Right lobe of liver (tissue), 6 donors: ENCODE results near the gene DLG2. TPM values are rescaled to one million over a fixed set of nuclear protein-coding genes. Genes with fewer than 3 reads are reported as not detected.

Experiments
- ATAC-seq, 4 donors: fragments of 200-7000 bp; cut with Tn5 transposase; one replicate each; pipeline ENCODE4 v1.9.1; 2020; ENCODE audit warnings: mild to moderate bottlenecking in 4 of 4, moderate library complexity in 4 of 4
- DNase-seq, 3 donors: peaks; one replicate each; pipeline ENCODE4 v3.0.0-alpha.2; 2020
- H3K27ac ChIP-seq, 3 donors: fragments of 200-600 bp; one replicate each; pipeline ENCODE4 v1.8.0; 2022
- H3K27me3 ChIP-seq, 2 donors: fragments of 200-600 bp; one replicate each; pipeline ENCODE4 v1.8.0; 2022
- H3K36me3 ChIP-seq, 4 donors: fragments of 200-600 bp; sonication (generic) in 1 of 4; one replicate each; pipeline versions ENCODE4 v1.5.1 to v1.8.0; 2017 to 2022; ENCODE audit warnings: control low read depth in 1 of 4
- H3K4me1 ChIP-seq, 4 donors: fragments of 200-600 bp; sonication (generic) in 1 of 4; one replicate each; pipeline versions ENCODE4 v1.5.1 to v1.8.0; 2017 to 2022; ENCODE audit warnings: control low read depth in 1 of 4
- H3K4me3 ChIP-seq, 3 donors: fragments of 200-600 bp; one replicate each; pipeline ENCODE4 v1.8.0; 2022
- H3K9me3 ChIP-seq, 4 donors: fragments of 200-600 bp; sonication (generic) in 1 of 4; one replicate each; pipeline versions ENCODE4 v1.5.1 to v1.8.0; 2017 to 2022; ENCODE audit warnings: control low read depth in 1 of 4
- POLR2A ChIP-seq: fragments of 450-650 bp; IDR thresholded peaks from one replicate; pipeline ENCODE4 v1.6.1; 2017; ENCODE audit warnings: antibody characterized with exemption, mild to moderate bottlenecking
- WGBS: methylation state at CpG from one replicate; pipeline ENCODE4 v1.1.6; 2018; ENCODE audit warnings: low coverage, low lambda C conversion rate; ENCODE audit not compliant: insufficient coverage; ENCODE audit errors: missing lambda C conversion rate; 5-methylcytosine and 5-hydroxymethylcytosine counted together
- intact Hi-C, 2 donors: fragments of 100-400 bp; cut with DNase I; formaldehyde crosslinking; loops; one replicate each; pipeline versions ENCODE4 v1.11.2 to v1.14.1; 2022
- total RNA-seq, 6 experiments: library from RNA; depleted of rRNA in 2 of 6; stranded (reverse); fragments of >200 nt in 2 of 6; fragmentation: NEBNext Ultra II Directional in 3 of 6; extraction: Animal tissue kit (Norgen Biotek cat#: 25700) in 3 of 6; gene quantifications; one replicate each; pipeline versions ENCODE4 v1.1.0 to v1.2.4, GENCODE V29; 2016 to 2023
- TF ChIP-seq, protein P1 (sequence below), 4 donors: fragments of 200-600 bp in 3 of 4; fragments of 450-650 bp in 1 of 4; IDR thresholded peaks; one replicate each; pipeline versions ENCODE4 v1.5.1 to v1.8.0; 2016 to 2022; ENCODE audit warnings: antibody characterized with exemption in 4 of 4, mild to moderate bottlenecking in 2 of 4
- donor health status: DM: no; HTN: yes; CAD: no.
- donor health status: DM: no; HTN: no; CAD: no.
- donor health status: DM: no; HTN: no; CAD: no.
- donor health status: DM: no; HTN: yes; CAD: no.
- donor health status: DM: no; HTN: yes; CAD: no.

Gene DLG2
- total RNA-seq, 6 experiments from 2014 or later: 1.2 to 6.4 (median 2.5) TPM

DNA sequence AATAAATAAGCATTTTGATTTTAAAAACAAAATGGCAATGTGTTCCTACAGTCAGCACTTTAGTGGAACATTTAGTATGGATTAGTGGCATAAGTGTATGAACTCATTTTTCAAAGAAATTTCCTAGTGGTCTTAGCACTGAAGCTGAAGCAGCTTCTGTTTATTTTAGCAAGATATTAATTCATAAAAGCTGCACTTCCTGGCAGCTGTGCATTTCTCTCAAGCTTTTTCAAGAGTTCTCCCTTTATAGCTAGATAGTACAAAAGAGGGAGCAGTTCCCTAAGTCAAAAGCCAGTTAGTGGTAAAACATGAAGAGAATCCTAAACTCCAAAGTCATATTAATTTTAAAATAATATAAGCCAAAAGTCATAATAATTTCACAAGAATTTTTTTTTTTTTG is 1304.9 kb downstream of the DLG2 start:
- no peaks in the 10 kb centered on the region for H3K27me3 ChIP-seq
- H3K36me3 ChIP-seq: no peaks in the 10 kb centered on the region
- no peaks in the 10 kb centered on the region for H3K9me3 ChIP-seq
- no peak overlapping the region for H3K4me3 ChIP-seq
- H3K4me1 ChIP-seq: no peaks in the 10 kb centered on the region
- intact Hi-C loops: no loop called here
- TF ChIP-seq, protein P1, sequence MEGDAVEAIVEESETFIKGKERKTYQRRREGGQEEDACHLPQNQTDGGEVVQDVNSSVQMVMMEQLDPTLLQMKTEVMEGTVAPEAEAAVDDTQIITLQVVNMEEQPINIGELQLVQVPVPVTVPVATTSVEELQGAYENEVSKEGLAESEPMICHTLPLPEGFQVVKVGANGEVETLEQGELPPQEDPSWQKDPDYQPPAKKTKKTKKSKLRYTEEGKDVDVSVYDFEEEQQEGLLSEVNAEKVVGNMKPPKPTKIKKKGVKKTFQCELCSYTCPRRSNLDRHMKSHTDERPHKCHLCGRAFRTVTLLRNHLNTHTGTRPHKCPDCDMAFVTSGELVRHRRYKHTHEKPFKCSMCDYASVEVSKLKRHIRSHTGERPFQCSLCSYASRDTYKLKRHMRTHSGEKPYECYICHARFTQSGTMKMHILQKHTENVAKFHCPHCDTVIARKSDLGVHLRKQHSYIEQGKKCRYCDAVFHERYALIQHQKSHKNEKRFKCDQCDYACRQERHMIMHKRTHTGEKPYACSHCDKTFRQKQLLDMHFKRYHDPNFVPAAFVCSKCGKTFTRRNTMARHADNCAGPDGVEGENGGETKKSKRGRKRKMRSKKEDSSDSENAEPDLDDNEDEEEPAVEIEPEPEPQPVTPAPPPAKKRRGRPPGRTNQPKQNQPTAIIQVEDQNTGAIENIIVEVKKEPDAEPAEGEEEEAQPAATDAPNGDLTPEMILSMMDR (IDR thresholded peaks at IDR 0.05): no peak
- no peak for TF ChIP-seq POLR2A
- H3K27ac ChIP-seq: no peak overlapping the region
- DNase-seq: no peak
- no peak for ATAC-seq

DNA sequence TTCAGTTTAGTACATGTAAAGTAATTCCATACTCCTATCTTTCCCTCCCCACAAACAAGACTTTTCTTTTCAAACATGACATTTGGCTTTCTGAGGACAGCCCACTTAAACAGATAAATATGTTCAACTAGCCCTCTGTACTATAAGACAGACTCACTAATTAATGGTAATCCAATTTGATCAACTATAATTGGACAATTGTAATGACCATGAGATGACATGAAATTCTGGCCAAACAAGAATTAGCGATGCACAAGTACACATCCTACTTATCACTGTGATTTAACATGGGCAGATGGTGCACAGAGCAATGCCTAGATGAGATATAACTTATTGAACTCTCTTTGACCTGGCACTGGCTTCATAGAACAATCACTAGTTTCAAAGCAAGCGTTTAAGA is 1307.3 kb downstream of the DLG2 start:
- Histone ChIP-seq H3K4me1 (no peaks in the 10 kb centered on the region), H3K9me3 (no peaks in the 10 kb centered on the region), H3K36me3 (no peaks in the 10 kb centered on the region), H3K4me3 (no peak overlapping the region), H3K27ac (no peak overlapping the region), H3K27me3 (no peaks in the 10 kb centered on the region)
- TF ChIP-seq POLR2A: no peak
- TF ChIP-seq, protein P1 (IDR thresholded peaks at IDR 0.05): no peak
- no peak for ATAC-seq
- intact Hi-C loops: no loop called here
- no peak for DNase-seq
- 52% methylated on average over 2 of the region's 2 CpGs for WGBS

DNA sequence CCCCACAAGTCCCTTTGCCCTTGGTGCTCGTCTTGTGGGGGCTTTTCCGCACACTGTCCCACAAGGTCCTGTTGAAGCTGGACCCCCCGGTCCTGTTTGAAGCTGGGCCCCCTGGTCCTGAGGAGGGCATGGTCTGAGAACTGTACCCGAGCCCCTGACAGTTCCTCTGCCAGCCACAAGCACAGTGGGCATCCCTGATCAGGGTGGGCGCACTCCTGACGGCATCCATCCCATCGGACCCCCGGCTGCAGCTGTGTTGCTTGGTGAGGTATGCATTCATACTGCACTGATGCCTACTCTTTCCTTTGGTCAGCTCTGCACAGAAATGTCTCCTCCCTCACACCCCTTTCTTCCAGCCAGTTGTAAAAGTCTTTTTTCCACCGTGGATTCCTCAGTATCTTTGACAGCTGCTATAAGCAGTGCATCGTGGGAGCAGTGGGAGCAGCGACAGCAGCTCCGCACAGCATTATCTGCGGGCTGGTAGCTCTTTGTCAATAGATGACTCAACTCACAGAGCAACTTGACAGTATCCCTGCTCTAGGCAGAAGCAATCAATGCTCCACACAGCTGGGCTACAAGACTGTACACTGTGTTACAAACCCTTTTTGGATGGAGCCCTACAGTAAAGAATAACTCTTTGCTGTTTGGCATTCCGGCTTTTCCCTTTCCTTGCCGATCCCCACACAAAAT is 1310.1 kb downstream of the DLG2 start:
- no peak overlapping the region for H3K27ac ChIP-seq
- no peak for DNase-seq
- intact Hi-C loops: no loop called here

DNA sequence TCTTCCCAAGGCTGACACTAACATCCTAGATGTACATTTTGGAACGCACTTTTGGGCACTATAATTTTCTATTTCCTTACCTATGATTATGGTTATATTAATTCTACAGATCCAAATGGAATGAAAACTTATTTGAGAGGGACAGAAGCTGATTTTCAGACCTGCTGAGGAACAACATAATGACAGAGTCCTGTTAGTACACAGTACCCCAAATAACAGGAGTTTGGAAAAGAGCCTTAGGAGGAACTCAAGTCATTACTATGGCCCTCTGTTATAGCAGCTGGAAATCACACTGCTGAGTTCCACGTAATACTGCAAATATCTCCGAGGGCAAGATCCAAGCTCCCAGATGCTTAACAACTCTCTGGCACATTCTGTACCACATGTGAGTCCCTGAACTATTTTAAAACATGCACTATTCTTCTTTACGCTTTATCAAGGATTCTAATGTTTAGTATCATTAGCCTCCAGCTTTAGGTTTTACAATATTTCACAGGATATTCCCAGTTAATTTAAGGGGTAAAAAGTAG is 1313.2 kb downstream of the DLG2 start:
- DNase-seq (no peak), ATAC-seq (no peak)
- H3K27me3 ChIP-seq: no peaks in the 10 kb centered on the region
- TF ChIP-seq, protein P1 (IDR thresholded peaks at IDR 0.05): no peak
- no peak for TF ChIP-seq POLR2A
- no peaks in the 10 kb centered on the region for H3K4me1 ChIP-seq
- WGBS: 67% methylated on average over 4 of the region's 4 CpGs
- intact Hi-C loops: no loop called here
- H3K9me3 ChIP-seq: no peaks in the 10 kb centered on the region
- H3K4me3 ChIP-seq: no peak overlapping the region
- H3K27ac ChIP-seq: no peak overlapping the region
- H3K36me3 ChIP-seq: no peaks in the 10 kb centered on the region

More for the DNA sequence above, 1310.1 kb downstream of the DLG2 start:
- no peaks in the 10 kb centered on the region for H3K36me3 ChIP-seq
- WGBS: 36% methylated on average over 12 of the region's 15 CpGs
- H3K4me3 ChIP-seq: no peak overlapping the region
- H3K9me3 ChIP-seq: no peaks in the 10 kb centered on the region
- no peaks in the 10 kb centered on the region for H3K27me3 ChIP-seq
- ATAC-seq: peak in 1 of 4 donors; percentile 56
- no peak for TF ChIP-seq POLR2A
- TF ChIP-seq, protein P1 (IDR thresholded peaks at IDR 0.05): no peak
- no peaks in the 10 kb centered on the region for H3K4me1 ChIP-seq
